Transverse colon (tissue), 4 donors: Measurements from ENCODE around the gene MILR1. TPM values are rescaled to one million over a fixed set of nuclear protein-coding genes. Genes with fewer than 3 reads are reported as not detected.

Experiments
- DNase-seq: peaks from one replicate; pipeline ENCODE4 v3.0.0-alpha.2; 2019
- H3K27ac ChIP-seq, 4 donors: fragments of 200-600 bp; sonication (generic); 2 replicates each; pipeline ENCODE4 v1.5.1; 2016 to 2018; ENCODE audit warnings: inconsistent platforms in 4 of 4
- H3K27me3 ChIP-seq: fragments of 200-600 bp; sonication (generic); 2 replicates; pipeline ENCODE4 v1.5.1; 2017; ENCODE audit warnings: inconsistent platforms
- H3K36me3 ChIP-seq, 4 donors: fragments of 200-600 bp; sonication (generic); 2 replicates each; pipeline ENCODE4 v1.5.1; 2017 to 2019; ENCODE audit warnings: inconsistent platforms in 4 of 4
- H3K4me1 ChIP-seq, 4 donors: fragments of 200-600 bp; sonication (generic); 2 replicates each; pipeline ENCODE4 v1.5.1; 2017 to 2020; ENCODE audit warnings: inconsistent platforms in 4 of 4
- H3K4me3 ChIP-seq, 4 donors: fragments of 200-600 bp; sonication (generic); 1 replicate in 1 of 4; 2 replicates in 3 of 4; pipeline versions ENCODE4 v1.5.1 to v1.6.1; 2017 to 2019; ENCODE audit warnings: inconsistent platforms in 4 of 4
- H3K9me3 ChIP-seq, 2 donors: fragments of 200-600 bp; sonication (generic); 2 replicates each; pipeline ENCODE4 v1.5.1; 2017 to 2019; ENCODE audit warnings: inconsistent platforms in 2 of 2
- EP300 ChIP-seq: sonication (generic); formaldehyde crosslinking; IDR thresholded peaks from one replicate; pipeline ENCODE4 v1.6.1; 2017; ENCODE audit warnings: antibody characterized with exemption, low read depth
- POLR2A ChIP-seq: fragments of 450-650 bp; IDR thresholded peaks from one replicate; pipeline ENCODE4 v1.6.1; 2016; ENCODE audit warnings: antibody characterized with exemption, mild to moderate bottlenecking, moderate library complexity
- POLR2AphosphoS5 ChIP-seq, 3 donors: sonication (generic); formaldehyde crosslinking; IDR thresholded peaks; one replicate each; pipeline ENCODE4 v1.6.1; 2016; ENCODE audit warnings: antibody characterized with exemption in 3 of 3
- WGBS, 2 donors: methylation state at CpG; one replicate each; pipeline ENCODE4 v1.1.5; 2018; ENCODE audit warnings: low coverage in 1 of 2; 5-methylcytosine and 5-hydroxymethylcytosine counted together
- in situ Hi-C, 4 donors: fragments of 200-750 bp; cut with MboI; loops; one replicate each; pipeline versions ENCODE4 v1.15.0 to v1.15.1; 2017; ENCODE audit warnings: low sequenced_read_pairs in 3 of 4, low pct_ligation_motif_present in 1 of 4, low pct_unique_long_range_greater_than_20kb in 1 of 4
- intact Hi-C: fragments of 100-400 bp; cut with DNase I; formaldehyde crosslinking; loops from one replicate; pipeline ENCODE4 v1.15.1; 2023; ENCODE audit warnings: low total_unique reads
- total RNA-seq, 4 donors: library from RNA; depleted of rRNA; stranded (reverse); fragments of >200 nt; gene quantifications; one replicate each; pipeline ENCODE4 v1.1.0, GENCODE V29; 2016
- TF ChIP-seq, protein P1 (sequence below), 5 experiments: fragments of 200-600 bp in 3 of 5; fragments of 450-650 bp in 2 of 5; sonication (generic) in 3 of 5; IDR thresholded peaks; 1 replicate in 2 of 5; 2 replicates in 3 of 5; pipeline ENCODE4 v1.5.1; 2016 to 2017; ENCODE audit warnings: antibody characterized with exemption in 5 of 5, inconsistent platforms in 3 of 5, mild to moderate bottlenecking in 2 of 5, moderate library complexity in 1 of 5

MILR1 gene
- total RNA-seq, 4 donors from 2014 or later, result 1.4 to 2.3 TPM; not detected in 2

DNA sequence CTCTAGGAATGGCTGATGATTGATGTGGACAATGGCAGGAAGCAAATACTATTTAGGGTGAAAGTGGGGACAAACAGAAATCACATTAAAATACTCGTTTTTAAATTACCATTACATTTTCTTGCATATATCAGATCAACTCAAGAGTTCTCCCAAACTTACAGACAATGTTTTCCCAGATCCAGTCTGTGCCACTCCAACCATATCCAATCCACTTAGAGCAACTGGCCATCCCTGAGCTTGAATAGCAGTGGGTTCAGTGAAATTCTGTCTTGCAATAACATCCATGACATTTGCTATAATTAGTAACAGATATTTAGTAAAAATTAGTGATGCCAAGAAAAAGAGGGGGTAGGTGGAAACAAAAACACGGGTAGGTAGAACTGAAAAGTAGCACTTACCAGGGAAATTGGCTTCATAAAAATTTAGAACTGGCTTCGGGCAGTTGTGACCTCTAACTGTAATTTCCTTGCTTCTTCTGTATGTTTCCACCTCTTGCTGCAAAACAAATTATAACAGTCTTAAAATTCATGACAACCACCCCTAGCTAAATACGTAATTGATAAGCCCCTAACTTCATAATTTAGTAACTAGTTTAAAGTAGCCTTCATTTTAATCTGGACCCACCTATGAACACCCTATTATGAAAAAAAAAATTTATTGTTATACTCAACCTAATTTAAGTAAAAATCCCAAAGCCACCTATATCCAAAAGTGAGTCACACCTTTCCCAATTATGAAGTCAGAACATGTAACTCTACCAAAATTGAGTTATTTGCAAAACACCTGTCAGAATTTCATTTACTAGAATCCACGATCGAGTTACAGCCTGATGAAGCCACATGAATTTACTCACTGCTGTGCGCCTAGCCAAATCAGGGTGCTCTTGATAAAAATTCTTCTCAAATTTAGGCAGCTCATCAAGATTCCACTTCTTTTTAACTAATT, 55.2 kb downstream of the MILR1 start:
- H3K27me3 ChIP-seq, result no peaks in the 10 kb centered on the region
- in situ Hi-C loops, result no loop called here
- intact Hi-C loops, result no loop called here
- H3K9me3 ChIP-seq, result no peaks in the 10 kb centered on the region
- peak overlapping the region; percentile 78 to 95 (median 92) for H3K4me3 ChIP-seq
- peak overlapping the region; percentile 99 to 100 (median 100) for H3K27ac ChIP-seq
- no peak for DNase-seq
- peaks cover 0 to 54% (median 30%) of the 10 kb centered on the region in 4 donors for H3K36me3 ChIP-seq
- H3K4me1 ChIP-seq, result peaks cover 23 to 70% (median 40%) of the 10 kb centered on the region in 4 donors
- TF ChIP-seq POLR2A, result no peak
- no peak for TF ChIP-seq POLR2AphosphoS5 (IDR thresholded peaks at IDR 0.05)
- TF ChIP-seq, protein P1, sequence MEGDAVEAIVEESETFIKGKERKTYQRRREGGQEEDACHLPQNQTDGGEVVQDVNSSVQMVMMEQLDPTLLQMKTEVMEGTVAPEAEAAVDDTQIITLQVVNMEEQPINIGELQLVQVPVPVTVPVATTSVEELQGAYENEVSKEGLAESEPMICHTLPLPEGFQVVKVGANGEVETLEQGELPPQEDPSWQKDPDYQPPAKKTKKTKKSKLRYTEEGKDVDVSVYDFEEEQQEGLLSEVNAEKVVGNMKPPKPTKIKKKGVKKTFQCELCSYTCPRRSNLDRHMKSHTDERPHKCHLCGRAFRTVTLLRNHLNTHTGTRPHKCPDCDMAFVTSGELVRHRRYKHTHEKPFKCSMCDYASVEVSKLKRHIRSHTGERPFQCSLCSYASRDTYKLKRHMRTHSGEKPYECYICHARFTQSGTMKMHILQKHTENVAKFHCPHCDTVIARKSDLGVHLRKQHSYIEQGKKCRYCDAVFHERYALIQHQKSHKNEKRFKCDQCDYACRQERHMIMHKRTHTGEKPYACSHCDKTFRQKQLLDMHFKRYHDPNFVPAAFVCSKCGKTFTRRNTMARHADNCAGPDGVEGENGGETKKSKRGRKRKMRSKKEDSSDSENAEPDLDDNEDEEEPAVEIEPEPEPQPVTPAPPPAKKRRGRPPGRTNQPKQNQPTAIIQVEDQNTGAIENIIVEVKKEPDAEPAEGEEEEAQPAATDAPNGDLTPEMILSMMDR (IDR thresholded peaks at IDR 0.05), result no peak
- TF ChIP-seq EP300, result no peak
- 28 to 32% methylated on average over 7 of the region's 7 CpGs for WGBS, 2 donors

DNA sequence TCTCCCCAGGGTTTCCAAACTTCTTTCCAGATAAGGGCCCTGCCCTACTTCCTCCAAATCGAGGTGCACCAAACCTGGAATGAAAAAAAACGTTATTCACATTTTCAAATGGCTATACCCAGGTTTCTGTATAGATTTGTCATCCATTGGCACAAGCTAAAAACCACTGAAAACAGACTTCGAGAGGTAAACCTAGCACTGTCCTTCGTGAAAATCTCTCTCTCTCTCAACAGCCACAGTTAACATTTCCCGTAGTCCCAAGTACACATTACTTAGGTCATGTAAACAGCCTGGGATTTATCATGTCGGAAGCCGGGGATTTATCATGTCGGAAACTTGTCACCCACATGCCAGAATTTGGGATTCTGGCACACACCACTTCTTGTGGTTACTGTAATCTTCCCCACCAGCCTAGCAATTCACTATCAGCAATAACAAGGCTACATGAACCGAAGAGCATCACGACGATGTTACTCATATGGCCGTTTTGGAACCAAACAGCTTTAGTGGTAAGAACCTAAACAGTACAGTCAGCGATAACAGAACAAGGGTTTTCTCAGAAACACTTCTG, 55.9 kb downstream of the MILR1 start:
- Histone ChIP-seq H3K36me3 (peaks cover 0 to 46% (median 26%) of the 10 kb centered on the region in 4 donors), H3K27ac (peak overlapping the region; percentile 99 to 100 (median 100)), H3K9me3 (no peaks in the 10 kb centered on the region), H3K27me3 (no peaks in the 10 kb centered on the region), H3K4me1 (peaks cover 27 to 68% (median 40%) of the 10 kb centered on the region in 4 donors), H3K4me3 (peak overlapping the region; percentile 78 to 95 (median 92))
- intact Hi-C loops (no loop called here), in situ Hi-C loops (no loop called here)
- no peak for DNase-seq
- TF ChIP-seq, protein P1 (IDR thresholded peaks at IDR 0.05), result no peak
- TF ChIP-seq POLR2AphosphoS5 (IDR thresholded peaks at IDR 0.05), result no peak
- TF ChIP-seq EP300, result no peak
- TF ChIP-seq POLR2A, result no peak
- WGBS, 2 donors, result 0% methylated on average over 5 to 13 of the region's 13 CpGs

DNA sequence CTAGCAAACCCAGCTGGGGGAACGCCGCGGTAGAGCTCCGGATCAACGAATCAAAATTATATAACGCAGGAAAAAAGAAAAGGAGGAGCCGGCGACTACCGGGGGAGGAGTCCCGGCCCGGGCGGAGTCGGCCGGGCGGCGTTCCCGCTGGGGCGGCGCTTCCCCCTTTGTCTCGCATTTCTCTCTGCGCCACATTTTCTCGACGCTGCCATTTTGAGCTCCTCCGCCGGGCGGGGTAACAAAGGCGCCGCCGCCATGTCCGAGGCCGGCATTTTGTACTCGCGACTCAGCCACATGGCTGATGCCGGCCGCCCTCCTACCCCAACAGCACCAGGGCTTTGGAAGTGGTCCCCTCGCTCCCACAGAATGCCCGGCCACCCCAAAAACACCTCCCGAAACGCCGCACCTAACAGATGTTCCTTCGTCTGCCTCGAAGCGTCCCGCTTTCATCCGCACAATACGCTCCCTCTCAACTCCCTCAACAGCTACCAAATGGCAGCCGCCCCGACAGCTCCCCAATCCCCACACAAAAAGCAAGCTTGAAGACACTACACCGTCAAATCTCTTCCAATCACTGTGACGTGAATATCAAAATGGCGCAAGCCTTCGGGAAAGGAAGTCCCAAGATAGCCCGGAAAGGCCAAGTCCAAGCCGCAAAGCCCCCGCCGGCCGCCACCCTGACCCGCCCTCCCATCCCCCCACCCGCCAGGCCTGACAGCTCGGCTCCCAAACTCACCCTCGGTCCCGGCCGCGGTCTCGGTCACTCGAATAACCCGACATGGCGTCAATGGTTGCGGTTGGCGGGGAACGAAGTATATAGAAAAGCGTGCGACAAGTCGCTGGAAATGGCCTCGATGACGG, 56.7 kb downstream of the MILR1 start:
- in situ Hi-C loops, result no loop called here
- Histone ChIP-seq H3K36me3 (peaks cover 0 to 44% (median 24%) of the 10 kb centered on the region in 4 donors), H3K4me1 (peaks cover 27 to 63% (median 37%) of the 10 kb centered on the region in 4 donors), H3K27me3 (no peaks in the 10 kb centered on the region), H3K27ac (peak overlapping the region; percentile 99 to 100 (median 100)), H3K9me3 (no peaks in the 10 kb centered on the region), H3K4me3 (peak overlapping the region; percentile 78 to 95 (median 92))
- TF ChIP-seq POLR2AphosphoS5 (IDR thresholded peaks at IDR 0.05), result peak; percentile 85 to 89 (median 89)
- peak; percentile 50 for TF ChIP-seq POLR2A
- TF ChIP-seq EP300, result no peak
- TF ChIP-seq, protein P1 (IDR thresholded peaks at IDR 0.05), result peak in 2 of 5 experiments; percentile 30 to 40
- 1 to 3% methylated on average over 12 to 73 of the region's 76 CpGs for WGBS, 2 donors
- DNase-seq, result peak; percentile 94
- intact Hi-C loops, result no loop called here
